IPS-18c (cell line): ENCODE measurements around the gene ATPAF2.
"Not testable (repeated sequence)": the region's sequence is repeated elsewhere in the genome, so short reads cannot be mapped to it uniquely, and the experiment has no call there.

Experiments used
- H3K4me3 ChIP-seq: 2 replicates; pipeline ENCODE4 v1.7.0; 2013; ENCODE audit warnings: low read depth, mild to moderate bottlenecking, low read length, moderate library complexity; ENCODE audit not compliant: insufficient read depth
- H3K9me3 ChIP-seq: one replicate; pipeline ENCODE4 v1.6.1; 2013; ENCODE audit warnings: mild to moderate bottlenecking, low read length, moderate library complexity; ENCODE audit not compliant: control insufficient read depth, insufficient read depth

Gene ATPAF2

DNA sequence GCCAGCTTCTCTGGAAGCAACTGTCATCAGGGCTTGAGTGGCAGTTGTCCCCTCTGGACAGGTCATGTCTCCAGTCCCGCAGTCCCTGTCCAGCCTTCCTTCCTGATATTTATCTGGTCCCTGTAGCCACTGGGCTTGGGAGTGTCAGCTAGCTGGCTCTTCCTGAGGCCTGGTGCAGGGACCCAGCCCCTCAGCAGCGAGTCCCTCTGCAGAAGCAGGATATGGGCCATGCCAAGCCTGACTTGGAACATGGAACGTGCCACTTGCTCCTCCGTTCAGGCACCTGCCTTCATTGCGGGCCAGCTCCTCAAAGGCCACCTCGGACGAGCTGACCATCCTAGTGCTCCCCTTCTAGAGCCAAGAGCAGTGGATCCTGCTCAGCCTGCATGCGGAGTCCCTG is 40.0 kb downstream of the ATPAF2 start:
- Histone ChIP-seq H3K9me3 (no peaks in the 10 kb centered on the region), H3K4me3 (no peak overlapping the region)

DNA sequence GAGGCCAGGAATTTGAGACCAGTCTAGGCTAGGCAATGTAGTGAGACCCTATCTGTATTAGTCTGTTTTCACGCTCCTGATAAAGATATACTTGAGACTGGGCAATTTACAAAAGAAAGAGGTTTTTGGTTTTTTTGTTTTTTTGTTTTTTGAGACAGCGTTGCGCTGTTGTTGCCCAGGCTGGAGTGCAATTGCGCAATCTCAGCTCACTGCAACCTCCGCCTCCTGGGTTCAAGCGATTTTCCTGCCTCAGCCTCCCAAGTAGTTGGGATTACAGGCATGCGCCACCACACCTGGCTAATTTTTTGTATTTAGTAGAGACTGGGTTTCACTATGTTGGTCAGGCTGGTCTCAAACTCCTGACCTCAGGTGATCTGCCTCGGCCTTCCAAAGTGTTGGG is 43.1 kb downstream of the ATPAF2 start:
- H3K9me3 ChIP-seq, H3K4me3 ChIP-seq: not testable (repeated sequence)

DNA sequence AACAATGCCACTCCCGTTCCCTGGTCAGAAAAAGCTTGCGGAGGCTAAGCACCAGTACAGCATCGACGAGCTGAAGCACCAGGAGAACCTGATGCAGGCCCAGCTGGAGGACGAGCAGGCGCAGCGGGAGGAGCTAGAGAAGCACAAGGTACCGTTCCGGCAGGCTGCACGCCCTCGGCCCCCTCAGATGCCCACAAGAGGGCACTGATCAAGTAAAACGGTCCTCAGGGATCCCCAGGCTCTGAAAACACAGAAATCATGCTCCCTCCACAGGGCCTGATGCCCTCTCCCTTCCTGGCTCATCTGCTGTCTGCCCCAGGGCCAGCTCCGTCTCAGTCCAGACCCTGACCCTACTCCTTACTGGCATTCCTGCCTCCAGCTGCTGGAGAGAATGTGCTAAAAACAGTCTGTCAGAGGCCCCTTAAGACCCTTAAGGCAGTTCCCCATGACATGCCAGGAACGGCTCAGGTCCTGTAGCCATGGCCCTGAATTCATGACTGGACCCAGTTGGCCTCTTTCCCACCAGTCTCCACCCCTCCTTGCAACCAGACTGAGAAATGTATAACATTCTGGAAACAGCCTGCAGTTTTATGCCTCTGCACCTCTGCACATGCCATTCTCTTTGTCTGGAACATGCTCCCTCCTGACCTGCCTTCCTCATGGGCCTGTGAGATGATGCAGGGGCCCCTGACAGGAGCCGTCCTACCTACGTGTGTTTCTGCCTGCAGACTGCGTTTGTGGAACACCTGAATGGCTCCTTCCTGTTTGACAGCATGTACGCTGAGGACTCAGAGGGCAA is 44.5 kb downstream of the ATPAF2 start:
- H3K9me3 ChIP-seq: no peaks in the 10 kb centered on the region
- no peak overlapping the region for H3K4me3 ChIP-seq

DNA sequence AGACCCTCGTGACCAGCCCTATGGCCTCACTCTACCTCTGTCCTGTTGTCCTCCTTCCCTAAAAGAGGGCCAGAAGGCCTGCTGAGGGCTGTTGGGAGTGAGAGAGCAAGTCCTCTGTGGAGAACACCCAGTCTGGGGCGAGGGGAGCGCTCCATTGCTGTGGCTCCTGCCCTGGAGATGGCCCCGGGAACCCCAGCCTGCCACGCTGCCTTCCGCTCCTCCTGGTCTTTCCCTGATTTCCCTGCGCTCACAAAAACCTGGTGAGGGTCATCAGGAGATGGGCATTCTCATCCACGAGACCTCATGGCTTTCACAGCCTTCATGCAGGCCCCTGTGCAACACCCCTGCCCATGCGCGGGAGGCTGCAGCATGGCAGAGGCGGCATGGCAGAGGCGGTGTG is 45.1 kb downstream of the ATPAF2 start:
- H3K4me3 ChIP-seq: no peak overlapping the region
- H3K9me3 ChIP-seq: no peaks in the 10 kb centered on the region

DNA sequence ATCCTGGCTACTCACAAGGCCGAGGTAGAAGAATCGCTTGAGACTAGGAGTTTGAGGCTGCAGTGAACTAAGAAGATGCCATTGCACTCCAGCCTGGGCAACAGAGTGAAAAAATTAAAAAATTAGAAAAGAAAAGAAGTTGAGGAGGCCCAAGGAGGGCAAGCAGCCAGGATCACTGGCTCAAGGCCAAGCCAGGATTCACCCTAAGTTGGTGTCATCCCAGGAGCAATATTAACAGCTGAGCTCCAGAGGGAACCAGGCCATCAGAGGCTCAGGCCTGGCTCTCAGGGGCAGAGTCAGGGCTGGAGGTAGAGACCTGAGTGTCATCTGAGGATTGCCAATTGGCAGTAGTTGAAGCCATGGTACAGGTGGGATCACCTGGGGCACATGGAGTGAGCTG is 45.6 kb downstream of the ATPAF2 start:
- H3K9me3 ChIP-seq: no peaks in the 10 kb centered on the region

DNA sequence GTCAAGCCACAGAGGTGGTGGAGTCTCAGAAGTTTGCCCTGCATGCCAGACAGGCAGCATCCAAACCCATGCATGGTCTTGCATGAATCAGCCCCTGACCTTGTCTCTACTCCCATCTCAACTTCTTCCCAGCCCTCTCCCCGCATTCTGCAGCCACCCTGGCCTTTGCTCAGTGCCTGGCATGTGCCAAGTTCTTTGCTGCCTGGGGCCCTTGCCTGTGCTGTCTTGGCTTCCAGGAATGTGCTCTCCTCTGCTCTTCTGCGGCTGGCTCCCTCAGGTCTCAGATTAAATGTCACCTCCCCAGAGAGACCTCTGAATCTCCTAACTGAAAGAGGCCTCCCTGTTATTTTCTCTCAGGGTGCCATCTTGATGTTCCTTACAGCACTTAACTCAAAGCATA is 48.7 kb downstream of the ATPAF2 start:
- Histone ChIP-seq H3K4me3 (no peak overlapping the region), H3K9me3 (no peaks in the 10 kb centered on the region)

More for the DNA sequence above, 45.6 kb downstream of the ATPAF2 start:
- no peak overlapping the region for H3K4me3 ChIP-seq

DNA sequence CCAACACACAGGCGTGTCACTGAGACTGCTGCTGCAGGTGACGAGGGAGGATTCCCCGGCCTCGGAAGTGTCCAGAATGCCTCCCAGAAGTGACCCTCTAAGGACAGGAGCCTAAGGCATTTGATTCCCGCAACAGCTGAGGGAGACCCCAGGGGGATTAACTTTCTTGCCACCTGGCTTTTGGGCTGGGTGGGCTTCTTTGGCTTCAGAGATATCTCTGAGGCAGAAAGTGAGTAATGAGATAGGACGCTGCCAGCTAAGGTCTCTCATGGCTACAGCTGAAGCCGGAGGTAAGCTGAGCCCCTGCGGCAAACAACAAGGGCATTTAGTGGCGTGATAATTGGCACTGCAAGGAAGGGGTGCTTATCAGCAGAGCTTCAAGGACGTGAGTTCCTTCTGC is 49.4 kb downstream of the ATPAF2 start:
- Histone ChIP-seq H3K4me3 (no peak overlapping the region), H3K9me3 (no peaks in the 10 kb centered on the region)

DNA sequence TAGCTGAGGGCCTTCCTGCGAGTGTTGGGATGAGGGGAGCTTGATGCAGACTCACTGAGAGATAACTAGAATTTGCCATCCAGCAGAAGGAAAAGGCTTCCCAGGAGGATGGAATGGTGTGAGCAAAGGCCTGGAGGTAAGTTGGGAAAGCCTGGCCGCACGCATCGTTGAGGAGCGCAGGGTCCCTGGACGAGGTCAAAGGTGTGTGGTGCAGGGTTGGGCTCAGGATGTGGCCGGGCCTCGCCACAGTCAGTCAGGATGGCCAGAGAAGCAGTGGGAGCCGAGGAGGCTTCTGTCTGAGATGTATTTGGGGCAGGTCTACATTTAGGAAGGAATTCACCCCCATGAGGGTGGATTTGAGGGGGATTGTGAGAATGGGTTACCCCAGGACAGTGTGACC is 49.9 kb downstream of the ATPAF2 start:
- Histone ChIP-seq H3K4me3 (no peak overlapping the region), H3K9me3 (no peaks in the 10 kb centered on the region)

DNA sequence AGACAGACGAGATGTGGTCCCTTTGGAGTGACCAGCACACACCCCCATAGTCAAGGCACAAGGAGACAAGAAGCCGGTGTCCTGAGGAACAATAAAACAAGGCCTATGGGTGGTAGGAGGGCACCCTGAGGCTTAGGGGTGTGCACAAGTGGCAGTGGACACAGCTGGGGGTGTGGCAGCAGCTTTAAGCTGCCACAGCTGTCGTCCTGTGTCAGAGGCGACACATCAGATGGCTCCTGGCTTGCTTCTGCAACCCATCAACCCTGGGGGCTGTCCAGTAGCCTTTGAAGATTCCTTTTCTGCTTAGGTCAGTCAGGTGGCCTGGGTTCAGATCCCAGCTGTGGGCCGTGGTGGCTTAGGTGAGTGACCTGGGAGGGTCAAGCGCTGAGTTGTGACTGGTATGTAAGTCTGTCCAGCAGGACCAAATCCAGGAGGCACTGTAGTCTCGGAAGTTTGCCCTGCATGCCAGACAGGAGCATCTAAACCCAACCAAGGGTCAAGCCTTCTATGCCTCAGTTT is 50.5 kb downstream of the ATPAF2 start:
- no peaks in the 10 kb centered on the region for H3K9me3 ChIP-seq

DNA sequence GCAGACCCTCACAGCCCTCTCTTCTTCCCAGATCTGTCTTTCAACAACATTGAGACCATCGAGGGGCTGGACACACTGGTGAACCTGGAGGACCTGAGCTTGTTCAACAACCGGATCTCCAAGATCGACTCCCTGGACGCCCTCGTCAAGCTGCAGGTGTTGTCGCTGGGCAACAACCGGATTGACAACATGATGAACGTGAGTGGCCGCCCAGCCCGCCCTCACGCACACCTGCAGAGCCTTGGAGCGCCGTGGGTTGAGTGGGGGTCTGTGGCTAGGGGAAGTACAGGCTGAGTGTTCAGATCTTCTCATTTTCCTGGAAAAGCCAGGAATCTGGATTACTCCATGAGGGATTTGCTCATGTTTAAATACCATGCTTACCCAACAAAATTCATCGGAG is 51.1 kb downstream of the ATPAF2 start:
- H3K9me3 ChIP-seq: no peaks in the 10 kb centered on the region
- no peak overlapping the region for H3K4me3 ChIP-seq

More for the DNA sequence above, 50.5 kb downstream of the ATPAF2 start:
- H3K4me3 ChIP-seq: no peak overlapping the region

DNA sequence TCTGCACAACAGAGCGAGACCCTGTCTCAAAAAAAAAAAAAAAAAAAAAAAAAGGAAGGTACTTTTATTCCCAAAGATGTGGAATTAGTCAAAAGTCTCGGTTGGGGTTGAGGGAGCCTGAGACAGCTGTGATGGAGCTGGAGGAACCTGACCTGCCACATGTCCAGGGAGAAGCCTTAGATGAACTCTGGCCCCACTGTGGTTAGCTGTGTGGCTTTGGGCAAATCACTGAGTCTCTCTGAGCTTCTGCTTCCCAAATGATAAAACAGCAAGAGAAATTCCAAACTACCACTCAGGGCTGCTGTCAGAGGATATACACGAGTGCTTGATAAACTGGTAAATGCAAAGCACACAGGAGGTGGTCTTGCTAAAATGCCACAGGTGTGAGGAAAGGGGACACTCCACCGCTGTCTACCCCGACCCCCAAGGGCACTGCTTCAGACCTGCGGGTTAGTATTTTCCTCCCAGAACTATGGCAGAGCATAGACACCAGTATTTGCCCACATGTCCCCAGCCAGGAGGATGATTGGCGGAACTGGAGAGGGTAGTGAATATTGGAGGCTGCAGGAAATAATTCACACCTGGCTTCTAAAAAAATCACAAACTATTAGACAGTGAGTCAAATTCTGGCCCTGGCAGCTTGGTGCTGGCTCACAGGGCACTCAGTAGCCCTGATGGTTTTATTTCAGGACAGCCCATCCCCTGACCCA is 51.6 kb downstream of the ATPAF2 start:
- Histone ChIP-seq H3K9me3 (no peaks in the 10 kb centered on the region), H3K4me3 (no peak overlapping the region)

DNA sequence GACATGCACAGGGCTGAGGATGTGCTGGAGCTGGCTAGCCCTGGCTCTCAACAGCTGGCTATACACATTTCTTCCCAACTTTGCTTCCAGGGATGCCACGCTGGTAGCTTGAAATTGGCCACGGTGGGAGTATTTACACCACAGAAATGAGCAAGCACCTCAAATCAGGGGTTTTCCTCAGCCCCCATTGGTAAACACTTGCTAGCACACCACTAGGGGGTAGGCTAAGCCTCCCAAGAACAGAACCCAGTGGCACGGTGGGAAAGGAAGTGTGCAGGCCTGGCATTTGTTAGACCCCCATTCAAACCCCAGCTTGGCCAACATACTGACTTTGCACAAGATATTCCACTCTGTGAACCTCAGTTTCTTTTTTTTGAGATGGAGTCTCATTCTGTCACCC is 53.4 kb downstream of the ATPAF2 start:
- no peak overlapping the region for H3K4me3 ChIP-seq

DNA sequence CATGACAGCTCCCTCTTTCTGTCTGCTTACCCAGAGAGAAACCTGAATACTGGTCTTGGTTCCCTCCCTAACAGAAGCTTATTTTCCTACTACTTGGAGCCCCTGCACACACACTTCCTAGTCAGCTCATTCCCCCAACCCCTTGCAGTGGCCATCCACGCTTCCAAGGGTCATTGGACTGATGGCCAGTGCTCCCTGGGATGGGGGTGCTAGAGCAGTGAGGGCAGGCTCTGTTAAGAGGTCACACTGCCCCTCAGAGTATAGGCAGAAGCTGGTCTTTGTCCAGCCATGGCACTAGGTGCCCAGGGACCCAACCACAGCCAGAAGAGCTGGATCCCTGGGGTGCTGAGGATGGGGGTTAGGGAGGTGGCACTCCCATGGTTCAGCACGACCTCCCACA is 53.8 kb downstream of the ATPAF2 start:
- H3K9me3 ChIP-seq: no peaks in the 10 kb centered on the region
- no peak overlapping the region for H3K4me3 ChIP-seq

More for the DNA sequence above, 53.4 kb downstream of the ATPAF2 start:
- H3K9me3 ChIP-seq: no peaks in the 10 kb centered on the region

DNA sequence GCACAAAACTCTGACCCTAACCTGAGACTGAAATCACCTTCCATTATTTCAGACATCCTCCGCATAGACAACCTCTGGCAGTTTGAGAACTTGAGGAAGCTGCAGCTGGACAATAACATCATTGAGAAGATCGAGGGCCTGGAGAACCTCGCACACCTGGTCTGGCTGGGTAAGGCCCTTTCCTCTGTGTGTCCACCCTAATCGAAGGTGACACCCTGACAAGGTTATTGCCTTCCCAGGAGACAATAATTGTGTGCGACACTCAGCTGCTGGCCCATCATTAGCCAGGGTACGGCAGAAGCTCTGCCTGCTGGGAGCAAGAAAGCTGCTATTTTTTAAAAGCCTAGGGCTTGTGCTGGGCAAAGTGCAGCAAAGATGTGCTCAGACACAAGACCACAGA is 55.2 kb downstream of the ATPAF2 start:
- Histone ChIP-seq H3K9me3 (no peaks in the 10 kb centered on the region), H3K4me3 (no peak overlapping the region)

DNA sequence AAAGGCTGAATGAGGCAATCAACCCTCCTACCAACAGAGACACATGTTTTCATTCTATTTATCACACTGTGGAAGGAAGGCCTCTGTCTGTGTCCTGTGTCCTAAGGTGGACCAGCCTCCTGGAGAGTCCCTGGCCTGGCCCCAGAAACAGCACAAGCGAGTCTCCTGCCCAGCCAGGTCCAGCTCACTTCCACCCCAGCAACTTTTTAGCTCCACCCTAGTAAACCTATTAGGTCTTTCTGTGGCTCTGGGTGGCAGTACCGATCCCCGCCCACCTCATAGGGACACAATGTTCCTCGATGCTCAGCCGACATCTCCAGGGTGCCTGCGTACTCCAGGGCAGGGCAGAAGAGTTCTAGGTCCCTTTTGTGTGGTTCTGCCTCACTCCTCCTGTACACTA is 55.6 kb downstream of the ATPAF2 start:
- H3K9me3 ChIP-seq: no peaks in the 10 kb centered on the region
- no peak overlapping the region for H3K4me3 ChIP-seq

DNA sequence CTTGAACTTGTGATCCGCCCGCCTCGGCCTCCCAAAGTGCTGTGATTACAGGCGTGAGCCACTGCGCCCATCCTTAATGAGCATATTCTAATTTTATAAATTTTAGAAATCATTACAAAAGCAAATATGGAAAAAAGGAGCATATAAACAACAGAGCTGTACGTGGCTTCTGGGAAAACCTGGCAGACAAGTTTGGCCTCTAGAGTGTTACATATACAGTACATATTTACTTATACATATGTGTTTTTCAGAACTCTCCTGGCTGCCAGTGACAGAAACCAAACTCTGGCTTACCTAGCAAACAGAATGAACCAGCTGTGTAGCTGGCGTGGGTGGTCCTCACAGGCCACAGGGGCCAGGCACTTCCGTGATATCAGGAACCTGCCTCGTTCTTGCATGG is 56.2 kb downstream of the ATPAF2 start:
- no peak overlapping the region for H3K4me3 ChIP-seq
- no peaks in the 10 kb centered on the region for H3K9me3 ChIP-seq

DNA sequence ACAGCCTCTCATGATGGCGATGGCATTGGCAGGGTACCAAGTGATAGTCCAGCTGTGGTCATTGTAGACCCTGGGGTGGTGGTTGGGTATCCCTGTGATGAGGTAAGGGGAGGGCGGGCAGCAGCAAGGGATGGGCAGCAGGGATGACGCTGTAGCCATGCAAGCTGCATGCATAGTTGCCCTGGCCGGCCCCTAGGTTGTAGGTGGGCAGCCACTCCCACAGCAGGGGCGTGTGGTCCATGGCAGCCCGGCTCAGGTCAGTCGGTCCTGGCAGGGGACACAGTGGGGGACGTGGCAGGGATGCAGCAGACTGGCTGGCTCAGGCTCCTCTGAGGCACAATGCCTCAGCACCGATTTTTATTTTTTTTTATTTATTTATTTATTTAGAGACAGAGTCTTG is 57.6 kb downstream of the ATPAF2 start:
- Histone ChIP-seq H3K4me3 (no peak overlapping the region), H3K9me3 (no peaks in the 10 kb centered on the region)

DNA sequence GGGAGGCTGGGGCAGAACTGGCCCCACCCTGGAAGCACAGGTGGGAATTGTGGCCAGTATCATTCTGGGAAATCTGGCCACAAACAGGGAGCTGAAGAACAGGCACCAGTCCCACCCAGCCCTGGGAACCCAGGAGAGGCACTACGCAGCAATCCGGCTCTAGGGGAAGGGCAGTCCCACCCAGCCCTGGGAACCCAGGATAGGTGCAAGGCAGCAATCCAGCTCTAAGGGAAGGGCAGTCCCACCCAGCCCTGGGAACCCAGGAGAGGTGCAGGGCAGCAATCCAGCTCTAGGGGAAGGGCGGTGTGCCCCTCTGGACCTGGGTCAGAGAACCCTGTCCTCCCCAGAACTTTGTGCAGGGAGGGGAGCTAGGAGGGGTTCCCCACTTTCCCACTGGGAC is 59.2 kb downstream of the ATPAF2 start:
- Histone ChIP-seq H3K9me3 (no peaks in the 10 kb centered on the region), H3K4me3 (no peak overlapping the region)
